BJ (cell line): Measurements from ENCODE around the gene MTFP1. TPM values are rescaled to one million over a fixed set of nuclear protein-coding genes. Genes with fewer than 3 reads are reported as not detected.

Source experiments
- CTCF ChIA-PET: fragments of 350-600 bp; formaldehyde crosslinking; extraction: SDS; loops from one replicate; lab custom pipeline; 2021; ENCODE audit warnings: antibody characterized with exemption, inconsistent platforms; lab: Yijun Ruan, JAX
- POLR2A ChIA-PET: fragments of 300-600 bp; sonication (Branson Sonifier 250); formaldehyde crosslinking; extraction: SDS; loops from one replicate; lab custom pipeline; 2021; ENCODE audit warnings: antibody characterized with exemption; lab: Charles Lee
- DNase-seq: peaks from one replicate; pipeline ENCODE4 v3.0.0-alpha.2; 2011; ENCODE audit warnings: low read depth
- H3K27me3 ChIP-seq: 2 replicates; pipeline ENCODE4 v1.6.0; 2011; ENCODE audit warnings: low read length; ENCODE audit not compliant: control insufficient read depth, insufficient read depth
- H3K36me3 ChIP-seq: 2 replicates; pipeline ENCODE4 v1.5.1; 2011; ENCODE audit warnings: low read length; ENCODE audit not compliant: control insufficient read depth, insufficient read depth
- H3K4me3 ChIP-seq: 2 replicates; pipeline ENCODE4 v1.5.1; 2011; ENCODE audit warnings: low read depth, mild to moderate bottlenecking, control low read depth, low read length
- CTCF ChIP-seq: IDR thresholded peaks from 2 replicates; pipeline ENCODE4 v1.5.1; 2011; ENCODE audit warnings: low read depth, mild to moderate bottlenecking, control low read depth, inconsistent platforms, low read length, moderate library complexity; ENCODE audit not compliant: insufficient read depth
- polyA plus RNA-seq: library from polyadenylated mRNA; depleted of rRNA; stranded (reverse); fragments of >200 nt; gene quantifications from 2 replicates; pipeline ENCODE4 v1.2.3, GENCODE V29; 2011

The MTFP1 gene
- polyA plus RNA-seq, 1 experiment: 8.3 TPM

- Histone ChIP-seq H3K4me3 (no peak overlapping the region), H3K27me3 (no peaks in the 10 kb centered on the region), H3K36me3 (peaks cover 9% of the 10 kb centered on the region)
- TF ChIP-seq CTCF: no peak
- DNase-seq: no peak
- ChIA-PET POLR2A (no interaction called here), CTCF (interaction anchor here (0.6 to 19.7 kb wide), 15 partner anchors 11 to 251 kb away, joined by 3 to 204 read pairs (median 3); partner anchors contain the start of genes CASTOR1 and SEC14L2)
Observed at GRCh38 chr22:30385942-30386341, 39.6 kb upstream of the MTFP1 start.

GRCh38 chr22:30386608-30386959, 39.0 kb upstream of the MTFP1 start:
- no peaks in the 10 kb centered on the region for H3K27me3 ChIP-seq
- TF ChIP-seq CTCF: no peak
- no peak for DNase-seq
- H3K36me3 ChIP-seq: peaks cover 9% of the 10 kb centered on the region
- POLR2A ChIA-PET: no interaction called here
- CTCF ChIA-PET: interaction anchor here (0.5 to 19.7 kb wide), 18 partner anchors 9 to 600 kb away, joined by 3 to 204 read pairs (median 4); partner anchors contain the start of genes CASTOR1 and SEC14L2
- peak overlapping the region; percentile 76 for H3K4me3 ChIP-seq

GRCh38 chr22:30386960-30387827, 38.4 kb upstream of the MTFP1 start, which contains the start of gene RNF215:
Gene RNF215 (minus strand): TSS chr22:30387411. CDS start chr22:30387313, 98 bp downstream.
- peak within 1 kb of the TSS; percentile 76 for H3K4me3 ChIP-seq
- POLR2A ChIA-PET: interaction anchor here (1.0 kb wide), 1 partner anchor 126 kb away, joined by 3 read pairs; no protein-coding TSS in a partner anchor
- DNase-seq: no peak
- CTCF ChIA-PET: interaction anchor here (0.5 to 19.7 kb wide), 24 partner anchors 9 to 600 kb away, joined by 3 to 204 read pairs (median 4); partner anchors contain the start of genes CASTOR1, CCDC157, MTFP1 and SEC14L2
- peaks cover 9% of the 10 kb centered on the region for H3K36me3 ChIP-seq
- no peaks in the 10 kb centered on the region for H3K27me3 ChIP-seq
- TF ChIP-seq CTCF: peak; percentile 82

GRCh38 chr22:30390974-30391691, 34.4 kb upstream of the MTFP1 start:
- peak; percentile 15 for DNase-seq
- H3K4me3 ChIP-seq: no peak overlapping the region
- ChIA-PET CTCF (interaction anchor here (0.6 to 19.7 kb wide), 22 partner anchors 11 to 364 kb away, joined by 3 to 204 read pairs (median 6); partner anchors contain the start of genes CASTOR1 and MTFP1), POLR2A (no interaction called here)
- no peaks in the 10 kb centered on the region for H3K36me3 ChIP-seq
- peak; percentile 85 for TF ChIP-seq CTCF
- H3K27me3 ChIP-seq: no peaks in the 10 kb centered on the region
